ENCODE measurements around the gene LEKR1. TPM values are rescaled to one million over a fixed set of nuclear protein-coding genes. Genes with fewer than 3 reads are reported as not detected.
"Not testable (repeated sequence)": the region's sequence is repeated elsewhere in the genome, so short reads cannot be mapped to it uniquely, and the experiment has no call there.

The LEKR1 gene
- total and polyA plus RNA-seq, 3 experiments from 2014 or later, result 0.55 to 0.64 (median 0.56) TPM

DNA sequence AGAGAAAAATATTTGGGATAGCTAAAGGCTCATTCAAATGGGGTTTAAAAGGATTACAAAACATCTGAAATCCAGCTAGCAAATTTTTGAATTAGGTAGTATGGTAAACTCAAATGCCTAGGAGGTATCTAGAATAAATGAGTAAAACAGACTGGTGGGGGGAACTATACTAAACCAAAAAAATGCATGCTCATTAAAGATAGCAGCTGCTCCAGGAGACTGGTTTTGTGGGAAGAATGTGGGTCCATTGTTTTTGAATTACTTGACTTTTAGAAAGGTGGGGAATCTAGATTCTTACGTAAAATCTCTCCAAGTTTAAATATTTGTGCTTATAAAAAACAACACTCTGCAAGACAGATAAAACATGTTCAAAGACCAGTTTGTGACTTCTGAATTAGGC lies 73.8 kb downstream of the LEKR1 start:
- no peaks in the 10 kb centered on the region for H3K36me3 ChIP-seq (ENCODE audit: insufficient read depth, low read length)
- Mint-ChIP-seq H3K27ac (no peak overlapping the region), H3K4me1 (no peaks in the 10 kb centered on the region), H3K27me3 (no peaks in the 10 kb centered on the region), H3K4me3 (no peak overlapping the region), H3K36me3 (peaks cover 0 to 4% (median 0%) of the 10 kb centered on the region in 3 donors), H3K9me3 (no peaks in the 10 kb centered on the region)
- ChIA-PET CTCF (no interaction called here), POLR2A (no interaction called here)
- H3K27ac ChIP-seq (ENCODE audit: low read depth, low read length), result no peak overlapping the region
- no peak for DNase-seq
- H3K4me3 ChIP-seq (ENCODE audit: low read length), result no peak overlapping the region
- H3K4me1 ChIP-seq (ENCODE audit: insufficient read depth, low read length), result no peaks in the 10 kb centered on the region
- H3K27me3 ChIP-seq (ENCODE audit: insufficient read depth, low read length, poor library complexity, severe bottlenecking), result no peaks in the 10 kb centered on the region
- no peaks in the 10 kb centered on the region for H3K9me3 ChIP-seq (ENCODE audit: low read length)

DNA sequence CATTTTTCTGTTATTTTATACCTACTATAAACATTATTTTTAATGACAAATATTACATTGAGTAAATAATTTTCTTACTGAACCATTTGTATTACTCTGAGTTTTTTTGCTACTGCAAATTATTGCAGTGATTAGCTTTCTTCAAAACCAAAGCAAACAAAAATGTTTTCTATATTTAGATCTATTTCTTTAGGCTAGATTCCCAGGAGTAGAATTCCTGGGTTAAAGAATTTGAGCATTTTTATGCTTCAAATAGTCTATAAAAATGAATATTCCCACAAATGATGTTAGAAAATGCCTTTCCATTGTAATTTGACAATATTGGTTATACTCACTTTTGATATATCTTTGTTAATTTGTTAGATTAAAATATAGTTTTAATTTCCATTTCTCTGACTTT lies 76.8 kb downstream of the LEKR1 start:
- H3K4me3 ChIP-seq (ENCODE audit: low read length), result no peak overlapping the region
- H3K9me3 ChIP-seq (ENCODE audit: low read length), result no peaks in the 10 kb centered on the region
- DNase-seq, result no peak
- H3K9me3 Mint-ChIP-seq, result no peaks in the 10 kb centered on the region
- no peaks in the 10 kb centered on the region for H3K27me3 Mint-ChIP-seq
- no peak overlapping the region for H3K27ac Mint-ChIP-seq
- H3K4me1 Mint-ChIP-seq, result no peaks in the 10 kb centered on the region
- H3K4me1 ChIP-seq (ENCODE audit: insufficient read depth, low read length), result no peaks in the 10 kb centered on the region
- H3K36me3 Mint-ChIP-seq, result no peaks in the 10 kb centered on the region
- no peak overlapping the region for H3K27ac ChIP-seq (ENCODE audit: low read depth, low read length)
- H3K36me3 ChIP-seq (ENCODE audit: insufficient read depth, low read length), result no peaks in the 10 kb centered on the region
- no peaks in the 10 kb centered on the region for H3K27me3 ChIP-seq (ENCODE audit: insufficient read depth, low read length, poor library complexity, severe bottlenecking)
- ChIA-PET CTCF (no interaction called here), POLR2A (no interaction called here)
- no peak overlapping the region for H3K4me3 Mint-ChIP-seq

GRCh38 chr3:156906275-156906674 lies 80.1 kb downstream of the LEKR1 start:
- ChIA-PET POLR2A (no interaction called here), CTCF (no interaction called here)
- no peak overlapping the region for H3K27ac ChIP-seq (ENCODE audit: low read depth, low read length)
- DNase-seq, result no peak
- H3K9me3 Mint-ChIP-seq, result no peaks in the 10 kb centered on the region
- no peaks in the 10 kb centered on the region for H3K36me3 Mint-ChIP-seq
- no peaks in the 10 kb centered on the region for H3K27me3 Mint-ChIP-seq
- H3K27ac Mint-ChIP-seq, result no peak overlapping the region
- H3K9me3 ChIP-seq (ENCODE audit: low read length), result no peaks in the 10 kb centered on the region
- H3K4me1 Mint-ChIP-seq, result no peaks in the 10 kb centered on the region
- H3K27me3 ChIP-seq (ENCODE audit: insufficient read depth, low read length, poor library complexity, severe bottlenecking), result no peaks in the 10 kb centered on the region
- no peak overlapping the region for H3K4me3 ChIP-seq (ENCODE audit: low read length)
- no peaks in the 10 kb centered on the region for H3K4me1 ChIP-seq (ENCODE audit: insufficient read depth, low read length)
- no peaks in the 10 kb centered on the region for H3K36me3 ChIP-seq (ENCODE audit: insufficient read depth, low read length)
- no peak overlapping the region for H3K4me3 Mint-ChIP-seq

DNA sequence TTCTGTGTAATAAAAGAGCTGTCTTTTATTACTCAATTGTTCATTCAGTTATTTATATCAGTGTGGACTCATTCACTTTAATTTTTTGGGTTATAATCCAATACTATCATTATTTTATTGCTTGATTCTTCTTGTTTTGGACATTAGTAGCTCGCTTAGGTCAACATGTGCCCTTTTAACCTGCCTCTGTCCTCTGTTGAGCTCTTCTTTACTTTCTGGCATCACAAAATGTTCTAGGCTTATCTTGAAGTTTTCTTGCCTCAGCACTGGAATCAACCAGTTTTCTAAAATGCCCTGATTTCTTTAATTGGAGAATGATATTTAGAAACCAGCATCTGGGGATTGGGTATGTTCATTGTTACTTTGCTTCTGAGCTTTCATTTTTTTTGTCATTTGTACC lies 82.2 kb downstream of the LEKR1 start:
- Histone ChIP-seq H3K27me3 (ENCODE audit: insufficient read depth, low read length, poor library complexity, severe bottlenecking) (no peaks in the 10 kb centered on the region), H3K36me3 (ENCODE audit: insufficient read depth, low read length) (no peaks in the 10 kb centered on the region), H3K9me3 (ENCODE audit: low read length) (no peaks in the 10 kb centered on the region), H3K27ac (ENCODE audit: low read depth, low read length) (no peak overlapping the region), H3K4me3 (ENCODE audit: low read length) (no peak overlapping the region), H3K4me1 (ENCODE audit: insufficient read depth, low read length) (no peaks in the 10 kb centered on the region)
- ChIA-PET POLR2A (no interaction called here), CTCF (no interaction called here)
- Mint-ChIP-seq H3K27ac (no peak overlapping the region), H3K4me3 (no peak overlapping the region), H3K27me3 (no peaks in the 10 kb centered on the region), H3K9me3 (no peaks in the 10 kb centered on the region), H3K36me3 (no peaks in the 10 kb centered on the region), H3K4me1 (no peaks in the 10 kb centered on the region)
- no peak for DNase-seq

DNA sequence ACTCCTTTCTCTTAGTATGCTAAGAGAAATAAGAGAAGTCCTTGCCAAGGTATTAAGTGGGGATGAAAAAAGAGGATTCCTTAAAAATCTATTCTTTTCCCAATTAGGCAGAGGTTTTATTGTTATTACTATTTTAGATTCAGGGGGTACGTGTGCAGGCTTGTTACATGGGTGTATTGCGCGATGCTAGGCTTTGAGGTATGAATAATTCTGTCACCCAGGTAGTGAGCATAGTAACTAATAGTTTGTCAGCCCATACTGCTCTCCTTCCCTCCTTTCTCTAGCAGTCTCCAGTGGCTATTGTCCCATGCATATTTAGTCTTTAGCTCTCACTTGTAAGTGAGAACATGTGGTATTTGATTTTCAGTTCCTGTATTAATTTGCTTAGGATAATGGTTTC lies 83.9 kb downstream of the LEKR1 start:
- no peaks in the 10 kb centered on the region for H3K36me3 ChIP-seq (ENCODE audit: insufficient read depth, low read length)
- ChIA-PET POLR2A (no interaction called here), CTCF (no interaction called here)
- peaks cover 0 to 8% (median 0%) of the 10 kb centered on the region in 5 donors for H3K9me3 Mint-ChIP-seq
- H3K36me3 Mint-ChIP-seq, result peaks cover 0 to 5% (median 0%) of the 10 kb centered on the region in 3 donors
- no peak overlapping the region for H3K4me3 ChIP-seq (ENCODE audit: low read length)
- no peaks in the 10 kb centered on the region for H3K27me3 ChIP-seq (ENCODE audit: insufficient read depth, low read length, poor library complexity, severe bottlenecking)
- H3K4me1 Mint-ChIP-seq, result no peaks in the 10 kb centered on the region
- H3K27ac ChIP-seq (ENCODE audit: low read depth, low read length), result no peak overlapping the region
- H3K27ac Mint-ChIP-seq, result no peak overlapping the region
- H3K4me3 Mint-ChIP-seq, result no peak overlapping the region
- no peaks in the 10 kb centered on the region for H3K4me1 ChIP-seq (ENCODE audit: insufficient read depth, low read length)
- peaks cover 0 to 9% of the 10 kb centered on the region in 2 donors for H3K27me3 Mint-ChIP-seq
- H3K9me3 ChIP-seq (ENCODE audit: low read length), result no peaks in the 10 kb centered on the region
- DNase-seq, result no peak

DNA sequence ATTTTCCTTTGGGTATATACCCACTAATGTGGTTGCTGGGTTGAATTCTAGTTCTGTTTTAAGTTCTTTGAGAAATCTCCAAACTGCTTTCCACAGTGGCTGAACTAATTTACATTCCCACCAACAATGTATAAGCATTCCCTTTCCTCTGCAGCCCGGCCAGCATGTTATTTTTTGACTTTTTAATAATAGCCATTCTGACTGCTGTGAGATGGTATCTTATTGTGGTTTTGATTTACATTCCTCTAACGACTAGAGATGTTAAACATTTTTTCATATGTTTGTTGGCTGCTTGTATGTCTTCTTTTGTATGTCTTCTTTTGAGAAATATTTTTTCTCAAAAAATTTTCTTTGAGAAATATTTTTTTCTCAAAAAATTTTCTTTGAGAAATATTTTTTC lies 84.7 kb downstream of the LEKR1 start:
- H3K9me3 Mint-ChIP-seq, result peaks cover 0 to 12% (median 2%) of the 10 kb centered on the region in 5 donors
- peaks cover 1 to 11% of the 10 kb centered on the region in 2 donors for H3K27me3 Mint-ChIP-seq
- H3K4me3 Mint-ChIP-seq; H3K4me1 Mint-ChIP-seq; POLR2A ChIA-PET; H3K4me3 ChIP-seq (ENCODE audit: low read length); H3K36me3 ChIP-seq (ENCODE audit: insufficient read depth, low read length); H3K4me1 ChIP-seq (ENCODE audit: insufficient read depth, low read length); H3K27me3 ChIP-seq (ENCODE audit: insufficient read depth, low read length, poor library complexity, severe bottlenecking); H3K27ac Mint-ChIP-seq; H3K27ac ChIP-seq (ENCODE audit: low read depth, low read length); CTCF ChIA-PET; H3K9me3 ChIP-seq (ENCODE audit: low read length); DNase-seq: not testable (repeated sequence)
- peaks cover 0 to 13% (median 0%) of the 10 kb centered on the region in 3 donors for H3K36me3 Mint-ChIP-seq

DNA sequence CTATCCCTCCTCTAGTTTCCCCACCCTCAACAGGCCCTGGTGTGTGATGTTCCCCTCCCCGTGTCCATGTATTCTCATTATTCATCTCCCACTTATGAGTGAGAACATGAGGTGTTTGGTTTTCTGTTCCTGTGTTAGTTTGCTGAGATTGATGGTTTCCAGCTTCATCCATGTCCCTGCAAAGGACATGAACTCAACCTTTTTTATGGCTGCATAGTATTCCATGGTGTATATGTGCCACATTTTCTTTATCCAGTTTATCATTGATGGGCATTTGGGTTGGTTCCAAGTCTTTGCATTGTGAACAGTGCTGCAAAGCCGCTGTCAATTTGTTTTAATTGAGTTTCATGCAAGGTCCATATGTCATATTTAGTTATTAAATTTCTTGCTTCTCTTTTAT lies 88.1 kb downstream of the LEKR1 start:
- CTCF ChIA-PET; H3K4me1 Mint-ChIP-seq; H3K36me3 ChIP-seq (ENCODE audit: insufficient read depth, low read length); DNase-seq; H3K27ac Mint-ChIP-seq; H3K4me3 ChIP-seq (ENCODE audit: low read length); H3K4me1 ChIP-seq (ENCODE audit: insufficient read depth, low read length); H3K27me3 ChIP-seq (ENCODE audit: insufficient read depth, low read length, poor library complexity, severe bottlenecking); H3K9me3 ChIP-seq (ENCODE audit: low read length); H3K27ac ChIP-seq (ENCODE audit: low read depth, low read length); POLR2A ChIA-PET; H3K4me3 Mint-ChIP-seq: not testable (repeated sequence)
- Mint-ChIP-seq H3K9me3 (peaks cover 0 to 12% (median 2%) of the 10 kb centered on the region in 5 donors), H3K36me3 (peaks cover 0 to 20% (median 0%) of the 10 kb centered on the region in 3 donors), H3K27me3 (peaks cover 1 to 11% of the 10 kb centered on the region in 2 donors)

- Histone ChIP-seq H3K27ac (ENCODE audit: low read depth, low read length) (no peak overlapping the region), H3K9me3 (ENCODE audit: low read length) (no peaks in the 10 kb centered on the region), H3K4me1 (ENCODE audit: insufficient read depth, low read length) (no peaks in the 10 kb centered on the region), H3K27me3 (ENCODE audit: insufficient read depth, low read length, poor library complexity, severe bottlenecking) (no peaks in the 10 kb centered on the region), H3K4me3 (ENCODE audit: low read length) (no peak overlapping the region), H3K36me3 (ENCODE audit: insufficient read depth, low read length) (no peaks in the 10 kb centered on the region)
- ChIA-PET CTCF (no interaction called here), POLR2A (no interaction called here)
- Mint-ChIP-seq H3K4me1 (no peaks in the 10 kb centered on the region), H3K4me3 (no peak overlapping the region), H3K9me3 (peaks cover 0 to 12% (median 2%) of the 10 kb centered on the region in 5 donors), H3K27ac (no peak overlapping the region), H3K36me3 (peaks cover 0 to 20% (median 0%) of the 10 kb centered on the region in 3 donors), H3K27me3 (peaks cover 1 to 11% of the 10 kb centered on the region in 2 donors)
- no peak for DNase-seq
These were observed 89.2 kb downstream of the LEKR1 start for GRCh38 chr3:156915372-156915771.

- no peak for DNase-seq
- H3K4me3 ChIP-seq (ENCODE audit: low read length), result no peak overlapping the region
- CTCF ChIA-PET, result no interaction called here
- H3K9me3 ChIP-seq (ENCODE audit: low read length), result no peaks in the 10 kb centered on the region
- Mint-ChIP-seq H3K4me1 (no peaks in the 10 kb centered on the region), H3K27me3 (peaks cover 1 to 11% of the 10 kb centered on the region in 2 donors), H3K4me3 (no peak overlapping the region), H3K27ac (no peak overlapping the region), H3K9me3 (peaks cover 0 to 12% (median 2%) of the 10 kb centered on the region in 5 donors), H3K36me3 (peaks cover 0 to 26% (median 0%) of the 10 kb centered on the region in 3 donors)
- H3K27ac ChIP-seq (ENCODE audit: low read depth, low read length), result no peak overlapping the region
- no peaks in the 10 kb centered on the region for H3K27me3 ChIP-seq (ENCODE audit: insufficient read depth, low read length, poor library complexity, severe bottlenecking)
- no peaks in the 10 kb centered on the region for H3K36me3 ChIP-seq (ENCODE audit: insufficient read depth, low read length)
- no peaks in the 10 kb centered on the region for H3K4me1 ChIP-seq (ENCODE audit: insufficient read depth, low read length)
- POLR2A ChIA-PET, result no interaction called here
These were observed 92.6 kb downstream of the LEKR1 start for GRCh38 chr3:156918746-156919145.

Measured in CD8-positive, alpha-beta memory T cell (primary cell).